GM21515 (cell line): ENCODE data around the gene BEST1.
"Not testable (repeated sequence)": the region's sequence is repeated elsewhere in the genome, so short reads cannot be mapped to it uniquely, and the experiment has no call there.

Experiments
- ATAC-seq: cut with Tn5 transposase; IDR thresholded peaks from one replicate; pipeline ENCODE4 v1.9.1; 2021; ENCODE audit not compliant: unreplicated experiment

Gene BEST1

DNA sequence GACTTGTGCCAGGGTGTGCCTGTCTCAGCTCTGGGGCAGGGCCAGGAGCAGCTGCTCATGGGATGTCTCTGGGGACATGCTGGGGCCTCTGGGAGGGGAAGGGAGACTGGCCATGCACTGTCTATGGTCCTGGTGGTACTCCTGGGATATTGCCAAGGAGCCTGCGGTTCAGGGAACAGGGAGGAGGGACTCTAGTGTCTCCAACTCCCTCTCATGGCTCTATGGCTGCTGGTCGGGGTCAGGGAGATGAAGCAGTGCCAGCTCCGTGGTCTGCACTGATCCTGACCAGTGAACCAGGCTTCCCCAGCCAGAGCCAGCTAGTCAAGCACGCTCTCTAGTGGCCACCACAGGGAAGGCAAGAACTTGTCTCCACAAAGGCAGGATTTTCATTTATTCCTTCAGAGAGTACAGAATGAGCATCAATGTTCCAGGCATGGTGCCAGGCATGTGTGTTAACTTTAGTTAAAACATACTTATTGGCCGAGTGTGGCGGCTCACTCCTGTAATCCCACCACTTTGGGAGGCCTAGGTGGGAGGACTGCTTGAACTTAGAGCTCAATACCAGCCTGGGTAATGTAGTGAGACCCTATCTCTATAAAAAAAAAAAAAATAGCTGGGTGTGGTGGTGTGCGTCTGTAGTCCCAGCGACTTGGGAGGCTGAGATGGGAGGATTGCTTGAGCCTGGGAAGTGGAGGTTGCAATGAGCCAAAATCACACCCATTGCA lies 2.5 kb upstream of the BEST1 start:
- no peak for ATAC-seq

DNA sequence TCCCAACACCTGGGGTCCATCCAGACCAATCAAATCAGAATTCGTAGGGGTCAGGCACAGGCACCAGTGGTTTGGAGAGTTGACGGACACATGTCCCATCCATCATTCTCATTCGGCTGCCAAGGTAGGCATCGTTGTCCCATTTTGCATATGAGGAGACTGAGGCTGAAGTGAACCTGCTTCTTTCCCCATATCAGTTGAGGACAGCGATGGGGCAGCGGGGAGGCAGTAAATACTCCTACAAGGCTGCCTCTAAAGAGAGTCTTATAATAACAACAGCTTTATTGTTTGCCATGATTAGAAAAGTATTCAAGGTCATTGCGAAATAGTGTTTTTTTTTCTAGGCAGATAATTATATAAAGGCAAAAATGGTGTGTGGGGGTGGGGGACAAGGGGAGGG lies 1.6 kb upstream of the BEST1 start:
- no peak for ATAC-seq

DNA sequence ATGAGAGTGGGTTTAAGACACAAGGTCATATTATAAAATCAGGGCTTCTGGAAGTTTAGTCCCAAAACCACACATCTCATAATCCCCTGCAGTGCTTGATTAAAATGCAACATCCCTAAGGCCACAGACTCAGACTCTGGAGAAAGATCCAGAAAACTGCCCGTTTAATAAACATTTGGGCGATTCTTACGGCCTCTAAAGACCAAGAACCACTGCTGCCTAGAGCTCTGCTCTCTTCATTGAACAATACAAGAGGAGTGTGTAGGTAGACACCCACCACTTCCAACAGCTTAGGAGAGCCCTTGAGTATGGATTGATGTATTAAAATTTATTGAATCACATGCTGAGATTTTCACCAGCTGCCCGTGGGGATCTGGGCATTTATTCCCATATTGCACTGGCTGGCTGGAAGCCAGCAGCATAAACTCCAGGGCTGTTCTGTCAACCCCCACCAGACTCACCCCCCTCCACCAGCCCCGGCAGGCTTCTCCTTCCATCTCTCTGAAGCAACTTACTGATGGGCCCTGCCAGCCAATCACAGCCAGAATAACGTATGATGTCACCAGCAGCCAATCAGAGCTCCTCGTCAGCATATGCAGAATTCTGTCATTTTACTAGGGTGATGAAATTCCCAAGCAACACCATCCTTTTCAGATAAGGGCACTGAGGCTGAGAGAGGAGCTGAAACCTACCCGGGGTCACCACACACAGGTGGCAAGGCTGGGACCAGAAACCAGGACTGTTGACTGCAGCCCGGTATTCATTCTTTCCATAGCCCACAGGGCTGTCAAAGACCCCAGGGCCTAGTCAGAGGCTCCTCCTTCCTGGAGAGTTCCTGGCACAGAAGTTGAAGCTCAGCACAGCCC lies 749 bp upstream of the BEST1 start:
- ATAC-seq = no peak

DNA sequence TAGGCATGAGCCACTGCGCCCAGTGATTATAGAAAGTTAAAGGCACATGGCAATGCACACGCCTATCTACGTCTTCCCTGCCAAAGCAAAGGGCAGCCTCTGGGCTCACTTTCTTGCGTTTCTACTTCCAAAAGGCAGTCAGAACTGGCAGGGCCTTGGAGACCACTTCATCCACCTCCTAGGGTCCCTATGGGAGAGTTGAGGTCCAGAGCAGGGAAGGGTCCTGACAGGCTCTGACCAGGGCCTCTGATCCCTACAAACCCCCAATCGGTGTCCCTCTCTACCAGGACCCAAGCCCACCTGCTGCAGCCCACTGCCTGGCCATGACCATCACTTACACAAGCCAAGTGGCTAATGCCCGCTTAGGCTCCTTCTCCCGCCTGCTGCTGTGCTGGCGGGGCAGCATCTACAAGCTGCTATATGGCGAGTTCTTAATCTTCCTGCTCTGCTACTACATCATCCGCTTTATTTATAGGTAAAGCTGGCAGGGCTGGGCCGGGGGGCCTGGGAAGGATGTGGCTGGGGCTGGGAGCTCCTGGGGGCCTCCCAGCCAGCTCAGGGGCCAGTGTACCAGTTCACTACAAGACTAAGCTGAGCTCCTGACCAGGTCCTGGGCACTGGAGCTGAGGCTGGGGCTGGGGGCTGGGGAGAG lies 1.5 kb downstream of the BEST1 start:
- no peak for ATAC-seq

DNA sequence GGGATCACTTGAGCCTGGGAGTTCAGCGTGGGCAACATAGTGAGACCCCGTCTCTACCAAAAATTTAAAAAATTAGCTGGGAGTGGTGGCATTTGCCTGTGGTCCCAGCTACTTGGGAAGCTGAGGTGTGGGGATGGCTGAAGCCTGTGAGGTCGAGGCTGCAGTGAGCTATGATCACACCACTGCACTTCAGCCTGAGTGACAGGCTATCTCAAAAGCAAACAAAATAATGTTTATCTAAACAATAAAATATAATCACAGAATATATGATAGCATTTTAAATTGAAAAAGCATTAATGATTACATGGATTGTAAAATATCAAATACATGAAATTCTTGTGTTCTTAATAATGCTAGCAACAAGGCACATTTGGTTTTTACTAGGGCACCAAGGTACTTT lies 2.7 kb downstream of the BEST1 start:
- ATAC-seq = no peak

DNA sequence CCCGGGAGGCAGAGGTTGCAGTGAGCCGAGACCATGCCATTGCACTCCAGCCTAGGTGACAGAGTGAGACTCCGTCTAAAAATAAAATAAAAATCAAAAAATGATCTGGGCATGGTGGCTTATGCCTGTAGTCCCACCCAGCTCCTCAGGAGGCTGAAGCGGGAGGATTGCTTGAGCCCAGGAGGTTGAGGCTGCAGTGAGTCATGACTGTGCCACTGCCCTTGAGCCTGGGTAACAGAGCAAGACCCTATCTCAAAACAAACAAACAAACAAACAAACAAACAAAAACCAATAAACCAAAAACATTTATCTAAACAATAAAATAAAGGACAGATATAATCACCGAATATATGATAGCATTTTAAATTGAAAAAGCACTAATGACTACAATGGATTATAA lies 3.5 kb downstream of the BEST1 start:
- not testable (repeated sequence) for ATAC-seq

DNA sequence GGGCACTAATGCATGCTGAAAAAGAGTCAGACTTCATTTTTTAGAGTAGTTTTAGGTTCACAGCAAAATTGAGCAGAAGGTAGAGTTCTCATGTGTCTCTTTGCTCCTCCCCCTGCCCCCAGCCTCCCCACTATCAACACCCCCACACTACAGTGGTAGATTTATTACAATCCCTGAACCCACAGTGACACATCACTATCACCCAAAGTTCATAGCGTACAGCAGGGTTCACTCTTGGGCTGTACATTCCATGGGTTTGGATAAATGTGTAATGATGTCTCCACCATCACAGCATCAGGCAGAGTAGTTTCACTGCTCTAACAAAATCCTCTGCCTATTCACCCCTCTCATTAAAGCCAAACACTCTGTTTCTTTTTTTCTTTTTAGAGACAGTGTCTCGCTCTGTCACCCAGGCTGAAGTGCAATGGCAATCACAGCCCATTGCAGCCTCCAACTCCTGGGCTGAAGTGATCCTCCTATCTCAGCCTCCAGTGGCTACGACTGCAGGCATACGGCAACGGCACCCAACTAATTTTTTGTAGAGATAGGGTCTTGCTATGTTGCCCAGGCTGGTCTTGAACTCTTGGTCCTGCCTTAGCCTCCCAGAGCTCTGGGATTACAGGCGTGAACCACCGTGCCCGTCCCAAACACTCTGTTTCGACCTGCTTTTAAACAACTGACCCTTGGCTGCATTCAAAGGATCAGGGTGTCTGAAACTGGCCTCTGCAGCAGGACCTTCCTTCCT lies 4.1 kb downstream of the BEST1 start:
- ATAC-seq = no peak

DNA sequence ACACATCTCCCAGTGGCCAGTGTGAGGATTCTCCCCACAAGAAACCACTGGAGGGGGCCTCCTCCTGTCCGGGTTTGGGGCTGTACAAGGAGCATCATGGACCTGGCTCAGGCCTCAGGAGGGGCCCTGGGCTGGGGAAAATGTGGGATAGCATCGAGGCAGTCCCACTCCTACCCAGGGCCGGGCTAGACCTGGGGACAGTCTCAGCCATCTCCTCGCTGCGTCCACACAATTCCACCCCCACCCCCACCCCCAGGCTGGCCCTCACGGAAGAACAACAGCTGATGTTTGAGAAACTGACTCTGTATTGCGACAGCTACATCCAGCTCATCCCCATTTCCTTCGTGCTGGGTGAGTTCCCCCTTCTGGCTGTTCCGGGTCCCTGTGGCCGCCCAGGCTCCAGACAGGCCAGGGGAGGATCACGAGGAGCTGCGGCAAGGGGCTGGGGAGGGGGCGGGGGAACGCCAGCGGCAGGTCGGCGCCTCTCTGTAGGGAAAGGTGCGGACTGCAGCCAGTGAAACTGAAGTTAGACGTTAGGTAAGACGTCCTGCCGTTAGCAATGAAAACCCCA lies 4.8 kb downstream of the BEST1 start:
- ATAC-seq = no peak

DNA sequence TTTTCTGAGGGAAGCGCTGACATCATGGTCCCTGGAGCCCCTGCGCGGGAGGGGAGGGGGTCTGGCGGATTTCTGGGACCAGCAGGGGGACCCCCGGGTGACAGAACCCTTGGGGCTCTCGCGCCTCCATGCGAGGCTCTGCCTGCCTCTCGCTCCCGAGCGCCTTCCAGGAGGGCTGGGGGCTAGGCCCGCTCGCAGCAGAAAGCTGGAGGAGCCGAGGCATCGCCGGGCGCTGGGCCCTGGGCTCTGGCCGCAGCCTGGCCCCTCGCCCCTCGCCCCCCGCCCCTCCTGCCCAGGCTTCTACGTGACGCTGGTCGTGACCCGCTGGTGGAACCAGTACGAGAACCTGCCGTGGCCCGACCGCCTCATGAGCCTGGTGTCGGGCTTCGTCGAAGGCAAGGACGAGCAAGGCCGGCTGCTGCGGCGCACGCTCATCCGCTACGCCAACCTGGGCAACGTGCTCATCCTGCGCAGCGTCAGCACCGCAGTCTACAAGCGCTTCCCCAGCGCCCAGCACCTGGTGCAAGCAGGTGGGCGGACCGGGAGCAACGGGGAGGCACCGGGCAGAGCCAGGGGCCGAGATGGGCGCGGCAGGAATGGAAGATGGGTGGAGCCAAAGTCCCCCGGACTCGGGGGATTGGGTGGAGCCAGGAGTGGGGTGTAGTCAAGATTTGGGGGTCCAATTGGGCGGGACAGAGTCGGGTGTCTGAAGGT lies 5.4 kb downstream of the BEST1 start:
- ATAC-seq = no peak

DNA sequence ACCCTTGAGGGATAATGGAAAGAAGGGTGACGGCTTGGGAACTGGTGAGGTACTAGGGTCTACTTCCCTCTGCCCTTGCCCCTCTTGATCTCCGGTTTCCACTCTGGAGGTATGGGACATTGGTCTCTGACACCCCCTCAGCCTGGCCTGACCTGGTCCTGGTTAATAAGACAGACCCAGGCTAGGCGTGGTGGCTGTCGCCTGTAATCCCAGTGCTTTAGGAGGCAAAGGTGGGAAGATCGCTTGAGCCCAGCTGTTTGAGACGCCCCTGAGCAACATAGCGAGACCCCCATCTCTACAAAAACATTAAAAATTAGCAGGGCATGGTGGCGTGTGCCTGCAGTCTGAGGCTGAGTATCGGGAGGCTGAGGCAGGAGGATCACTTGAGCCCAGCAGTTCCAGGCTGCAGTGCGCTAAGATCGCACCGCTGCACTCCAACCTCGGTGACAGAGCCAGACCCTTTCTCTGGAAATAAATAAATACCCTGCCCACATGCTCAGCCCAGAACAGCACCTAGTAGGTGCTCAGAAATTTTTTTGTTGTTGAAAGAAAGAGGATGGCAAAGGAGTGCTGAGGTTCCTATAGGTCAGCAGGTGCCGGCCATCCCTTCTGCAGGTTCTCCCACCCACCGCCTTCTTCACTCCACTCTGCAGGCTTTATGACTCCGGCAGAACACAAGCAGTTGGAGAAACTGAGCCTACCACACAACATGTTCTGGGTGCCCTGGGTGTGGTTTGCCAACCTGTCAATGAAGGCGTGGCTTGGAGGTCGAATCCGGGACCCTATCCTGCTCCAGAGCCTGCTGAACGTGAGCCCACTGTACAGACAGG lies 6.3 kb downstream of the BEST1 start:
- no peak for ATAC-seq

DNA sequence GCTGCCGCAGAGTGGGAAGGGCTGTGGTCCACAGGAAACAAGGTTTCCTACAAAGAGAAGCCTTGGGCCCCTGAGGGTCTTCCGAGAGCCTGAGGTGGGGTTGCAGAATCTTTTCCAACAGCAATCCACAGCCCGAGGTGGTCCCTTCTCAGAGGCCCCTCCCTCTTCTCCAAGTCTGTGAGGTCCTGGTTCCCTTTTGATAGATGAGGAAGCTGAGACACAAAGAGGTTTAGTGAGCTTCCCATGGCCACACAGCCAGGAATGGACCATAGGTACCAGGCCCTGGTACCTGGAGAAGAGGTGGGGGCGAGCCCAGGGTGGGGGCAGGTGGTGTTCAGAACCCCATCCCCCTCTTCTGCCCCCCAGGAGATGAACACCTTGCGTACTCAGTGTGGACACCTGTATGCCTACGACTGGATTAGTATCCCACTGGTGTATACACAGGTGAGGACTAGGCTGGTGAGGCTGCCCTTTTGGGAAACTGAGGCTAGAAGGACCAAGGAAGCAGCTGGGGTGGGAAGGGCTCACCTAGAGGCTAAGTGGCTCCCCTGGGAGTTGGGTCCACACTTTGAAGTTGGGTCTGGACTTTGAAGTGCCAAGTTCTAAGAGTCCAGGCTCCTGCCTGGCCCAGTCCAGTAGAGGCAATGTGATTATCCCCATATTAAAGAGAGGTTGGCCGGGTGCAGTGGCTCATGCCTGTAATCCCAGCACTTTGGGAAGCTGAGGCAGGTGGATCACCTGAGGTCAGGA lies 7.0 kb downstream of the BEST1 start:
- ATAC-seq = no peak

DNA sequence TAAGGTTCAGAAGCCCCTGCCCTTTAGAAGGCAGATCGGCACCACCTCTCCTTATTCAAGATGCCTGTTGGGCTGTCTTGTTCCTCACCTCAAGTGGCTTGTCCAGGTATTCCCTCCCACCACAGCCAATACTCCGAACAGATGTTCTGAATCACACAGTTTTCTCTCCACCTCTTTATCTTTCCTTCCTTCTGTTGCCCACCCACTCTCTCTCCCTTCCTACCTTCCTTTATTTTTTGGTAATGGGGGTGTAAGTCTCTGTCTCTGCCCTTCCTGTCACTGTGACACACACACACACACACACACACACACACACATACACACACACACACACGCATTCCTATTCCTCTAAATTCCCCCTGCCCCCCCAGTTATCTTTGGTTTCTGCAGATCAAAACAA lies 8.4 kb downstream of the BEST1 start:
- no peak for ATAC-seq

DNA sequence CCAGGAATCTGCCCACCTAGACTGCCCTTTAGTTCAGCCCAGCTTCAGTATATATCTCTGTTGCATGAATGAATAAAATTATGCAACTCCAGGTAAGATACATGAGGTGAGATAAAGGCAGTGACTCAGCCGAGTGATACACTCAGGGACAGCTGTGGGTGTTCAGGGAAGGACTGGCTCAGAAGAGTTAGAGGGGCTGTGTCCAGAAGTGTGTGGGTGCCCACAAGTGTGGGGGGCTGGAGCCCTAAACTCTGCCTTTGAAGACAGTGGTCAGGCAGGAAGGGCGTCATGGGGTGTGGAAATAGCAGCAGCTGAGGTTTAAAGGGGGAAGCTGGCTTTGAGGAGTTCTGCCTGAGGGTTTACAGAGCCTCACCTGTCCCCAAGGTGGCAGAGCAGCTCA lies 9.0 kb downstream of the BEST1 start:
- no peak for ATAC-seq

DNA sequence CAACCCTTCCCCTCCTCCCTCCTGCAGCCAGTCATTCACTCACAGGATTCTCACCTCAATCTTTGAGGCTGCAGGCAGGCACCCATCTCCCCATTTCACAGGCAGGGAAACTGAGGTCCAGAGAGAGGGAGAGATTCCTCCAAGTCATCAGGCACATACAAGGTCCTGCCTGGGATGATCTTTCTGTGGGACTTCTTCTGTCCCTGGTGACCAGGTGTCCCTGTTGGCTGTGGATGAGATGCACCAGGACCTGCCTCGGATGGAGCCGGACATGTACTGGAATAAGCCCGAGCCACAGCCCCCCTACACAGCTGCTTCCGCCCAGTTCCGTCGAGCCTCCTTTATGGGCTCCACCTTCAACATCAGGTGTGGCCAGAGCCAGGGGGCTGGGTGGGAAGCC lies 9.5 kb downstream of the BEST1 start:
- no peak for ATAC-seq

DNA sequence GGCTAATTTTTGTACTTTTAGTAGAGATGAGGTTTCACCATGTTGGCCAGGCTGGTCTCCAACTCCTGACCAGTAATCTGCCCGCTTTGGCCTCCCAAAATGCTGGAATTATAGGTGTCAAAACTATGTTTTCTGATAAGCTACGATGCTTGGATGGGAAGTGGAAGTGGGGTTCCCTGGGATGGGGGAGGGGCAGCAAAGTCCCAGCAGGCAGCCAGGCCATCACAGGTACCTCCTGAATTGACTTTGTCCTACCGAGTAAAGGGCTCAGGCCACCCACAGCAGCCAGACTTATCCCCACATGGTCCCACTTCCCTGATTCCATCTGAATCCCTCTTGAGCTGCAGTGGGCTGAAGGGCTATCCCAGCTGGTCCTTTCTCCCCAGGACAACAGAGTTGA lies 10.4 kb downstream of the BEST1 start:
- no peak for ATAC-seq

DNA sequence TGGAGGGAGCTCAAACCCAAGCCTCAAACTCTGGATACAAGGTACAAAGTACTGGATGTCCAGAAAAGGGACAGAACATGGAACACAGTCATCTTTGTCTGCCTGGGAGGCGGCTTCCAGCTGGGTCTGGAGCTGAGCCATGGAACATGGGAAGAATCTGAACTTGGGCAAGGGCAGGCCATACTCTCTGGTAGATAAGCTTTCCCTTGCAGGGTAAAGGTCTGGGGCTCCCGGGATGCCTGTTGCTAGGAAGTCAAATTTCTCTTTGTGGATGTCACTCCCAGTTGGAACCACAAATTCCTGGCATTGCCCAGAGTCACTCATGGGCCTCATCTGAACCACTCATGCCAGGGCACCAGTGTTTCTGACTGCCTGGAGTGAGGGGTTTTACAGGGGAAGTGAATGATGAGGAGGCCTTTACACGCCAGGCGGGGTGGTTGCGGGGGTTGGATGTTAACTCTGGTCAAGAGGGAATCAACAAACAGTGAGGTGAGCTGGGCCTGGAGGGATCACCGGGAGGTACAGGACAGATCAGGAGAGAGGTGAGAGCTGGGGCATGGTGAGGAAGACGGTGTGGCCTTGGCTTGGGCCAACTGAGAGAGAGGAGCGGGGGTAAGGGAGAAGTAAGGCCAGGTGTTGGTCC lies 11.5 kb downstream of the BEST1 start:
- ATAC-seq = no peak

DNA sequence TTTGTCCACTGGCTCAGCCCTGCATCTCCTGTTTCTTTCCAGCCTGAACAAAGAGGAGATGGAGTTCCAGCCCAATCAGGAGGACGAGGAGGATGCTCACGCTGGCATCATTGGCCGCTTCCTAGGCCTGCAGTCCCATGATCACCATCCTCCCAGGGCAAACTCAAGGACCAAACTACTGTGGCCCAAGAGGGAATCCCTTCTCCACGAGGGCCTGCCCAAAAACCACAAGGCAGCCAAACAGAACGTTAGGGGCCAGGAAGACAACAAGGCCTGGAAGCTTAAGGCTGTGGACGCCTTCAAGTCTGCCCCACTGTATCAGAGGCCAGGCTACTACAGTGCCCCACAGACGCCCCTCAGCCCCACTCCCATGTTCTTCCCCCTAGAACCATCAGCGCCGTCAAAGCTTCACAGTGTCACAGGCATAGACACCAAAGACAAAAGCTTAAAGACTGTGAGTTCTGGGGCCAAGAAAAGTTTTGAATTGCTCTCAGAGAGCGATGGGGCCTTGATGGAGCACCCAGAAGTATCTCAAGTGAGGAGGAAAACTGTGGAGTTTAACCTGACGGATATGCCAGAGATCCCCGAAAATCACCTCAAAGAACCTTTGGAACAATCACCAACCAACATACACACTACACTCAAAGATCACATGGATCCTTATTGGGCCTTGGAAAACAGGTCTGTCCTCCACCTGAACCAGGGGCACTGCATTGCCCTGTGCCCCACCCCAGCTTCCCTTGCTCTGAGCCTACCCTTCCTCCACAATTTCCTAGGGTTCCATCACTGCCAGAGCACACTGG lies 12.3 kb downstream of the BEST1 start:
- no peak for ATAC-seq

DNA sequence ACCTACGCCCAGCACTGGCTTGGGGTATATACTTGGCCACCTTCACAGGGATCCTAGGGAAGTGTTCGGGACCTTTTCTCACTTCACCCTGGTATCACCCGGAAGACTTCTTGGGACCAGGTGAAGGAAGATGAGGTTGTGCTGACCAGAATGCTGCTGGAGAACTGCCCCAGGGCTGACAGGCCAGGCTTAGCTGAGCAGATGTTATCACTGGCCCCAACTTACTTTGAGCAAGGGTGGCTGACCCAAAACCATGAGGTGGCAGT lies 12.8 kb downstream of the BEST1 start:
- no peak for ATAC-seq
